ENCODE measurements around the gene ACTG2. TPM values are rescaled to one million over a fixed set of nuclear protein-coding genes. Genes with fewer than 3 reads are reported as not detected.

ACTG2 gene
- total and polyA plus RNA-seq, 2 donors (not counting 1 experiment from before 2014, with no cell fraction given): 4.1 to 600 TPM

- no peak overlapping the region for H2AFZ ChIP-seq (ENCODE audit: low read length)
- TF ChIP-seq EZH2 (IDR thresholded peaks at IDR 0.05; ENCODE audit: low read length, missing control alignments) (no peak), CTCF (conservative IDR thresholded peaks at IDR 0.05 in 1 of 2, IDR thresholded peaks at IDR 0.05 in 1 of 2; ENCODE audit: low read depth in 1 of 2, low read length in 2 of 2) (no peak)
- H3K27me3 ChIP-seq (ENCODE audit: control insufficient read depth, insufficient read depth, low read length): no peaks in the 10 kb centered on the region
- no peaks in the 10 kb centered on the region for H3K9me3 ChIP-seq (ENCODE audit: control insufficient read depth, insufficient read depth, low read depth, low read length)
- H3K4me1 ChIP-seq (ENCODE audit: control insufficient read depth, extremely low read depth, insufficient read depth, low read length): peaks cover 22% of the 10 kb centered on the region
- peak overlapping the region in 1 of 4 experiments; percentile 6 for H3K4me3 ChIP-seq (replicated peaks in 1 of 4; ENCODE audit: control extremely low read depth in 1 of 4, insufficient read depth in 1 of 4, low read depth in 3 of 4, low read length in 4 of 4)
- DNase-seq (ENCODE audit: low read depth in 2 of 2): no peak
- H4K20me1 ChIP-seq (ENCODE audit: control insufficient read depth, extremely low read depth, insufficient read depth, low read length): no peaks in the 10 kb centered on the region
- no peaks in the 10 kb centered on the region for H3K36me3 ChIP-seq (ENCODE audit: control insufficient read depth, insufficient read depth, low read length)
- H3K27ac ChIP-seq (ENCODE audit: insufficient read depth, low read length): no peak overlapping the region
- H3K79me2 ChIP-seq (ENCODE audit: control insufficient read depth, insufficient read depth, low read length): peaks cover 7% of the 10 kb centered on the region
- no peak overlapping the region for H3K4me2 ChIP-seq (ENCODE audit: extremely low read depth, insufficient read depth, low read length)
- H3K9ac ChIP-seq (ENCODE audit: insufficient read depth, low read length): no peak overlapping the region
Observed at GRCh38 chr2:73895473-73895872, 2.7 kb downstream of the ACTG2 start.

- H3K4me3 ChIP-seq (replicated peaks in 1 of 4; ENCODE audit: control extremely low read depth in 1 of 4, insufficient read depth in 1 of 4, low read depth in 3 of 4, low read length in 4 of 4): no peak overlapping the region
- peaks cover 7% of the 10 kb centered on the region for H3K79me2 ChIP-seq (ENCODE audit: control insufficient read depth, insufficient read depth, low read length)
- no peaks in the 10 kb centered on the region for H4K20me1 ChIP-seq (ENCODE audit: control insufficient read depth, extremely low read depth, insufficient read depth, low read length)
- TF ChIP-seq EZH2 (IDR thresholded peaks at IDR 0.05; ENCODE audit: low read length, missing control alignments) (no peak), CTCF (conservative IDR thresholded peaks at IDR 0.05 in 1 of 2, IDR thresholded peaks at IDR 0.05 in 1 of 2; ENCODE audit: low read depth in 1 of 2, low read length in 2 of 2) (no peak)
- H3K4me1 ChIP-seq (ENCODE audit: control insufficient read depth, extremely low read depth, insufficient read depth, low read length): peaks cover 20% of the 10 kb centered on the region
- H3K9ac ChIP-seq (ENCODE audit: insufficient read depth, low read length): no peak overlapping the region
- H2AFZ ChIP-seq (ENCODE audit: low read length): no peak overlapping the region
- H3K36me3 ChIP-seq (ENCODE audit: control insufficient read depth, insufficient read depth, low read length): no peaks in the 10 kb centered on the region
- no peaks in the 10 kb centered on the region for H3K9me3 ChIP-seq (ENCODE audit: control insufficient read depth, insufficient read depth, low read depth, low read length)
- peak overlapping the region; percentile 69 for H3K4me2 ChIP-seq (ENCODE audit: extremely low read depth, insufficient read depth, low read length)
- peak overlapping the region; percentile 16 for H3K27ac ChIP-seq (ENCODE audit: insufficient read depth, low read length)
- DNase-seq (ENCODE audit: low read depth in 2 of 2): peak; percentile 88 to 97
- H3K27me3 ChIP-seq (ENCODE audit: control insufficient read depth, insufficient read depth, low read length): no peaks in the 10 kb centered on the region
Observed at GRCh38 chr2:73896362-73897239, 3.8 kb downstream of the ACTG2 start.

- TF ChIP-seq CTCF (conservative IDR thresholded peaks at IDR 0.05 in 1 of 2, IDR thresholded peaks at IDR 0.05 in 1 of 2; ENCODE audit: low read depth in 1 of 2, low read length in 2 of 2): no peak
- no peak for TF ChIP-seq EZH2 (IDR thresholded peaks at IDR 0.05; ENCODE audit: low read length, missing control alignments)
- Histone ChIP-seq H3K27ac (ENCODE audit: insufficient read depth, low read length) (no peak overlapping the region), H3K4me3 (replicated peaks in 1 of 4; ENCODE audit: control extremely low read depth in 1 of 4, insufficient read depth in 1 of 4, low read depth in 3 of 4, low read length in 4 of 4) (no peak overlapping the region), H2AFZ (ENCODE audit: low read length) (no peak overlapping the region), H3K27me3 (ENCODE audit: control insufficient read depth, insufficient read depth, low read length) (no peaks in the 10 kb centered on the region), H3K9me3 (ENCODE audit: control insufficient read depth, insufficient read depth, low read depth, low read length) (no peaks in the 10 kb centered on the region), H3K4me2 (ENCODE audit: extremely low read depth, insufficient read depth, low read length) (peak overlapping the region; percentile 69), H4K20me1 (ENCODE audit: control insufficient read depth, extremely low read depth, insufficient read depth, low read length) (no peaks in the 10 kb centered on the region), H3K36me3 (ENCODE audit: control insufficient read depth, insufficient read depth, low read length) (no peaks in the 10 kb centered on the region), H3K9ac (ENCODE audit: insufficient read depth, low read length) (no peak overlapping the region), H3K4me1 (ENCODE audit: control insufficient read depth, extremely low read depth, insufficient read depth, low read length) (peaks cover 19% of the 10 kb centered on the region), H3K79me2 (ENCODE audit: control insufficient read depth, insufficient read depth, low read length) (peaks cover 7% of the 10 kb centered on the region)
- DNase-seq (ENCODE audit: low read depth in 2 of 2): no peak
Observed at GRCh38 chr2:73897240-73897583, 4.4 kb downstream of the ACTG2 start.
